K562 (cell line): ENCODE results near the gene CAPS. TPM values are rescaled to one million over a fixed set of nuclear protein-coding genes. Genes with fewer than 3 reads are reported as not detected.

Experiments
- BRCA1 ChIP-seq, 2 experiments: fragments of 450-650 bp in 1 of 2; sonication (generic) in 1 of 2; formaldehyde crosslinking in 1 of 2; IDR thresholded peaks; 2 replicates each; pipeline versions ENCODE4 v1.5.0 to v1.6.1; 2017 to 2020; ENCODE audit warnings: mild to moderate bottlenecking in 1 of 2, missing genetic modification reagents in 1 of 2
- DIDO1 ChIP-seq: fragments of 450-650 bp; IDR thresholded peaks from 2 replicates; pipeline ENCODE4 v1.6.1; 2016; ENCODE audit warnings: low read depth, missing biosample characterization, missing genetic modification characterization
- EGR1 ChIP-seq: fragments of 450-650 bp; conservative IDR thresholded peaks from 2 replicates; pipeline ENCODE4 v1.6.1; 2017; ENCODE audit warnings: mild to moderate bottlenecking
- ELF1 ChIP-seq: fragments of 200-800 bp; sonication (Bioruptor generic); IDR thresholded peaks from 2 replicates; pipeline ENCODE4 v1.6.1; 2016; ENCODE audit warnings: missing genetic modification characterization, missing compliant biosample characterization
- ETV6 ChIP-seq, 3 experiments: fragments of 150-350 bp in 1 of 3; sonication (generic) in 1 of 3; formaldehyde crosslinking in 1 of 3; IDR thresholded peaks; 2 replicates each; pipeline versions ENCODE4 v1.6.1 to v1.8.0; 2014 to 2022; ENCODE audit warnings: borderline replicate concordance in 2 of 3, low read depth in 2 of 3, antibody characterized with exemption in 1 of 3, low read length in 1 of 3, mild to moderate bottlenecking in 1 of 3, missing genetic modification reagents in 1 of 3
- EWSR1 ChIP-seq: fragments of 450-650 bp; IDR thresholded peaks from 2 replicates; pipeline ENCODE4 v1.6.1; 2018; ENCODE audit warnings: borderline replicate concordance, mild to moderate bottlenecking, low read depth, moderate library complexity; ENCODE audit not compliant: partially characterized antibody
- GTF2A2 ChIP-seq: IDR thresholded peaks from 2 replicates; pipeline ENCODE4 v1.6.1; 2016; ENCODE audit warnings: mild to moderate bottlenecking, missing genetic modification characterization, missing compliant biosample characterization
- HDAC6 ChIP-seq: IDR thresholded peaks from 2 replicates; pipeline ENCODE4 v1.6.1; 2012; ENCODE audit warnings: low read depth, mild to moderate bottlenecking, control low read depth, inconsistent platforms, low read length, moderate library complexity
- MEF2D ChIP-seq: conservative IDR thresholded peaks from 2 replicates; pipeline ENCODE4 v1.6.1; 2016; ENCODE audit warnings: low read depth, missing genetic modification characterization, missing compliant biosample characterization
- NR2C2 ChIP-seq, 2 experiments: fragments of 200-800 bp in 1 of 2; sonication (Bioruptor generic) in 1 of 2; sonication (generic) in 1 of 2; formaldehyde crosslinking in 1 of 2; IDR thresholded peaks; 2 replicates each; pipeline versions ENCODE4 v1.6.1 to v1.8.0; 2016 to 2022; ENCODE audit warnings: mild to moderate bottlenecking in 1 of 2, missing compliant biosample characterization in 1 of 2, missing genetic modification characterization in 1 of 2, missing genetic modification reagents in 1 of 2
- PRPF4 ChIP-seq: fragments of 200-400 bp; formaldehyde crosslinking; IDR thresholded peaks from one replicate; pipeline ENCODE4 v1.6.1; 2017; ENCODE audit warnings: low read length, low read depth, mild to moderate bottlenecking; ENCODE audit not compliant: insufficient read depth, poor library complexity, severe bottlenecking
- PTBP1 ChIP-seq: fragments of 200-400 bp; formaldehyde crosslinking; IDR thresholded peaks from 2 replicates; pipeline ENCODE4 v1.6.1; 2017; ENCODE audit warnings: low read depth, low read length
- RFX7 ChIP-seq: fragments of 250-450 bp; sonication (Bioruptor Pico); IDR thresholded peaks from 2 replicates; pipeline ENCODE4 v1.5.1; 2021; ENCODE audit warnings: mild to moderate bottlenecking
- SRSF1 ChIP-seq: fragments of 200-400 bp; formaldehyde crosslinking; IDR thresholded peaks from 2 replicates; pipeline ENCODE4 v1.6.1; 2017; ENCODE audit warnings: mild to moderate bottlenecking, low read depth, low read length, moderate library complexity
- WHSC1 ChIP-seq: IDR thresholded peaks from one replicate; pipeline ENCODE4 v1.6.1; 2012; ENCODE audit warnings: low read length, control low read depth, inconsistent platforms
- XRCC5 ChIP-seq: fragments of 200-400 bp; formaldehyde crosslinking; IDR thresholded peaks from 2 replicates; pipeline ENCODE4 v1.6.1; 2017; ENCODE audit warnings: low read depth, mild to moderate bottlenecking, low read length
- ZFP30 ChIP-seq: fragments of 250-450 bp; sonication (Bioruptor Pico); IDR thresholded peaks from 2 replicates; pipeline ENCODE4 v1.8.0; 2022; ENCODE audit warnings: moderate library complexity, mild to moderate bottlenecking, inconsistent platforms, borderline replicate concordance
- ZKSCAN3 ChIP-seq: fragments of 250-450 bp; sonication (Bioruptor Pico); IDR thresholded peaks from 2 replicates; pipeline ENCODE4 v1.4.0; 2020
- ZNF282 ChIP-seq: sonication (generic); formaldehyde crosslinking; IDR thresholded peaks from 2 replicates; pipeline ENCODE4 v1.8.1; 2023; ENCODE audit warnings: missing genetic modification reagents
- ZNF764 ChIP-seq: fragments of 250-450 bp; sonication (Bioruptor Pico); IDR thresholded peaks from 2 replicates; pipeline ENCODE4 v1.4.0; 2020; ENCODE audit warnings: low read depth, mild to moderate bottlenecking, moderate library complexity
- ZNF780A ChIP-seq: fragments of 250-450 bp; sonication (Bioruptor Pico); IDR thresholded peaks from 2 replicates; pipeline ENCODE4 v1.5.0; 2021; ENCODE audit warnings: mild to moderate bottlenecking
- polyA plus RNA-seq, 8 experiments: library from polyadenylated mRNA; depleted of rRNA in 4 of 8; stranded (reverse) in 5 of 8; unstranded in 3 of 8; fragments of >200 nt; fragmentation: Nextera tagmentation in 2 of 8; fragmentation: Illumina TruSeq in 1 of 8; extraction: Ambion mirVana in 2 of 8; extraction: Trizol in 1 of 8; gene quantifications; 2 replicates each; pipeline versions ENCODE4 v1.2.1 to v1.2.3, GENCODE V29; 2011 to 2014; ENCODE audit warnings: inconsistent platforms in 1 of 8, missing spikeins in 1 of 8
- total RNA-seq, 7 experiments: library from RNA; depleted of rRNA in 6 of 7; stranded (reverse); fragments of >200 nt in 6 of 7; fragmentation: Illumina TruSeq in 2 of 7; extraction: Trizol in 2 of 7; gene quantifications; 2 replicates each; pipeline versions ENCODE4 v1.2.1 to v1.2.3, GENCODE V29; 2011 to 2021; ENCODE audit warnings: low replicate concordance in 1 of 7
- TF ChIP-seq, protein P1 (sequence below), 2 experiments: IDR thresholded peaks; 2 replicates each; pipeline ENCODE4 v1.6.1; 2011; ENCODE audit warnings: borderline replicate concordance in 1 of 2, control low read depth in 1 of 2, low read depth in 1 of 2, low read length in 1 of 2, mild to moderate bottlenecking in 1 of 2, mixed read lengths in 1 of 2, moderate library complexity in 1 of 2; ENCODE audit not compliant: insufficient read depth in 1 of 2, insufficient read length in 1 of 2, poor library complexity in 1 of 2, severe bottlenecking in 1 of 2; ENCODE audit errors: extremely low read depth in 1 of 2
- TF ChIP-seq, protein P2 (sequence below): sonication (generic); formaldehyde crosslinking; IDR thresholded peaks from 2 replicates; pipeline ENCODE4 v1.8.0; 2022; ENCODE audit warnings: missing genetic modification reagents, mild to moderate bottlenecking, moderate library complexity, borderline replicate concordance
- TF ChIP-seq, protein P3 (sequence below): fragments of 450-650 bp; conservative IDR thresholded peaks from 2 replicates; pipeline ENCODE4 v1.6.1; 2016; ENCODE audit warnings: missing genetic modification characterization, low read depth, mild to moderate bottlenecking, missing compliant biosample characterization, moderate library complexity

Gene CAPS
- total and polyA plus RNA-seq, 9 of the 15 experiments (the other 6 are each of a cell fraction or from before 2014, with no cell fraction given) = 0.15 to 4.0 (median 0.91) TPM

DNA sequence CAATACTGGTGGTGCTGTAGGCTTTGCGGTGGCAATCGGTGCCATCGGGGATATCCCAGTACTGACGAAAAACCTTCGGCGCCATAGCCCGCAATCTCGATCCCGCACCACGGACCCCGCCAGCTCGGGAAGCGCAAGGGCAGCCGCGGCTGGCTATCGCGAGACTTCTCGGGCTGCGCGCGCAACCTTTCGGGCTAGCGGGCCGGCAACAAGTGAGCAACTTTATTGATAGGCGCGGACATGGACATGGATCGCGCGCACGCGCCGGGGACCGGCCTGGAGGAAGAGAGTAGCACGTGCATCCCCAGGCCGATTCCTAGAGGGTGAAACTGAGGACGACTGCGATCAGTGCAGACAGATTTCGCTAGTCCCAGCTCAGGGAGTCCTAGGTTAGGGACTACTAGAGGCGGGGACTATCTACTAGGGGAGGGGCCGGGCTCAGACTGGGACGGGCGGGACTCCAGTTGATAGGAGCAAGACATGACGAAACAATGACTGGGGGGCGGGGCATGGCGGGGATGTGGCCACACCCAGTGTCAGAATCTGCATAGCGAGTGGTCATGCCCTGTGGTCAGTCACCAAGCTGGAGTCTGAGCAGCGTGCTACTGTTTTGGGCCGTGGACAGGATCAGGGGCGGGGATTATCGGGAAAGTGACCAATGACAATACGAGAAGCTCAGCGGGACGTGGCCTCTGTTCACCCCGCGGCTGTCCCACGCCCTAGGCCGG is 10.3 kb upstream of the CAPS start, which contains the start of gene NDUFA11 (continued):
- TF ChIP-seq ZNF764 (CRISPR knock-in tag) (no peak), SRSF1 (no peak), ELF1 (no peak; the same call in 1 of the 2 replicates), ZNF282 (CRISPR knock-in tag) (no peak), PRPF4 (peak; percentile 41), WHSC1 (no peak), RFX7 (CRISPR knock-in tag) (no peak), ZFP30 (CRISPR knock-in tag) (no peak), PTBP1 (no peak), DIDO1 (tag) (peak; percentile 93), BRCA1 (IDR thresholded peaks at IDR 0.05) (no peak), BRCA1 (CRISPR knock-in tag; IDR thresholded peaks at IDR 0.05) (no peak), MEF2D (0 out of 2 replicates have a peak, but pooled peaks have one; percentile 37), NR2C2 (CRISPR knock-in tag; IDR thresholded peaks at IDR 0.05) (peak; percentile 71; the same call in 1 of the 2 replicates), NR2C2 (tag; IDR thresholded peaks at IDR 0.05) (peak; percentile 80), EGR1 (peak; percentile 6; the same call in 1 of the 2 replicates), XRCC5 (peak; percentile 85; the same call in 1 of the 2 replicates), ZNF780A (CRISPR knock-in tag) (no peak), GTF2A2 (no peak), EWSR1 (no peak), ETV6 (IDR thresholded peaks at IDR 0.05; ENCODE audit: borderline replicate concordance in 1 of 2, low read depth in 2 of 2, low read length in 1 of 2) (no peak), ETV6 (CRISPR knock-in tag; IDR thresholded peaks at IDR 0.05; ENCODE audit: borderline replicate concordance) (no peak), ZKSCAN3 (no peak), HDAC6 (no peak)
- TF ChIP-seq, protein P1, sequence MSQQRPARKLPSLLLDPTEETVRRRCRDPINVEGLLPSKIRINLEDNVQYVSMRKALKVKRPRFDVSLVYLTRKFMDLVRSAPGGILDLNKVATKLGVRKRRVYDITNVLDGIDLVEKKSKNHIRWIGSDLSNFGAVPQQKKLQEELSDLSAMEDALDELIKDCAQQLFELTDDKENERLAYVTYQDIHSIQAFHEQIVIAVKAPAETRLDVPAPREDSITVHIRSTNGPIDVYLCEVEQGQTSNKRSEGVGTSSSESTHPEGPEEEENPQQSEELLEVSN (IDR thresholded peaks at IDR 0.05; ENCODE audit: borderline replicate concordance in 1 of 2, extremely low read depth in 1 of 2, insufficient read depth in 1 of 2, insufficient read length in 1 of 2, low read depth in 1 of 2, low read length in 1 of 2, poor library complexity in 1 of 2, severe bottlenecking in 1 of 2) = peak; percentile 48 to 61
- TF ChIP-seq, protein P2, sequence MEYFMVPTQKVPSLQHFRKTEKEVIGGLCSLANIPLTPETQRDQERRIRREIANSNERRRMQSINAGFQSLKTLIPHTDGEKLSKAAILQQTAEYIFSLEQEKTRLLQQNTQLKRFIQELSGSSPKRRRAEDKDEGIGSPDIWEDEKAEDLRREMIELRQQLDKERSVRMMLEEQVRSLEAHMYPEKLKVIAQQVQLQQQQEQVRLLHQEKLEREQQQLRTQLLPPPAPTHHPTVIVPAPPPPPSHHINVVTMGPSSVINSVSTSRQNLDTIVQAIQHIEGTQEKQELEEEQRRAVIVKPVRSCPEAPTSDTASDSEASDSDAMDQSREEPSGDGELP (CRISPR knock-in tag) = peak; percentile 93
- TF ChIP-seq, protein P3, sequence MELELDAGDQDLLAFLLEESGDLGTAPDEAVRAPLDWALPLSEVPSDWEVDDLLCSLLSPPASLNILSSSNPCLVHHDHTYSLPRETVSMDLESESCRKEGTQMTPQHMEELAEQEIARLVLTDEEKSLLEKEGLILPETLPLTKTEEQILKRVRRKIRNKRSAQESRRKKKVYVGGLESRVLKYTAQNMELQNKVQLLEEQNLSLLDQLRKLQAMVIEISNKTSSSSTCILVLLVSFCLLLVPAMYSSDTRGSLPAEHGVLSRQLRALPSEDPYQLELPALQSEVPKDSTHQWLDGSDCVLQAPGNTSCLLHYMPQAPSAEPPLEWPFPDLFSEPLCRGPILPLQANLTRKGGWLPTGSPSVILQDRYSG (tag) = no peak
